Omental fat pad (tissue), 4 donors: ENCODE measurements around the gene EPHA4. TPM values are rescaled to one million over a fixed set of nuclear protein-coding genes. Genes with fewer than 3 reads are reported as not detected.

Experiments
- ATAC-seq: fragments of 150-250 bp; one replicate; pipeline ENCODE4 v1.9.1; 2016; ENCODE audit warnings: mild to moderate bottlenecking, moderate library complexity; ENCODE audit not compliant: low FRiP score
- DNase-seq: peaks from one replicate; pipeline ENCODE4 v3.0.0-alpha.2; 2019; ENCODE audit warnings: low spot score
- CTCF ChIP-seq, 3 donors: fragments of 450-650 bp; IDR thresholded peaks; one replicate each; pipeline ENCODE4 v1.5.1; 2016 to 2017; ENCODE audit warnings: antibody characterized with exemption in 3 of 3, mild to moderate bottlenecking in 3 of 3, moderate library complexity in 2 of 3
- total RNA-seq, 4 donors: library from RNA; depleted of rRNA; stranded (reverse); fragments of >200 nt; gene quantifications; one replicate each; pipeline ENCODE4 v1.1.0, GENCODE V29; 2016

The EPHA4 gene
- total RNA-seq, 4 donors from 2014 or later = 18.5 to 43.0 (median 23.6) TPM

GRCh38 chr2:221480821-221481220, 91.3 kb downstream of the EPHA4 start:
- DNase-seq = no peak
- TF ChIP-seq CTCF (IDR thresholded peaks at IDR 0.05) = no peak
- ATAC-seq = no peak

GRCh38 chr2:221480163-221480562, 91.9 kb downstream of the EPHA4 start:
- no peak for TF ChIP-seq CTCF (IDR thresholded peaks at IDR 0.05)
- ATAC-seq (no peak), DNase-seq (no peak)

GRCh38 chr2:221478485-221478863, 93.6 kb downstream of the EPHA4 start:
- ATAC-seq = no peak
- no peak for DNase-seq
- no peak for TF ChIP-seq CTCF (IDR thresholded peaks at IDR 0.05)

- no peak for ATAC-seq
- TF ChIP-seq CTCF (IDR thresholded peaks at IDR 0.05) = no peak
- no peak for DNase-seq
Measured at GRCh38 chr2:221477714-221478484, 94.2 kb downstream of the EPHA4 start.

GRCh38 chr2:221476195-221476594, 95.9 kb downstream of the EPHA4 start:
- DNase-seq = no peak
- ATAC-seq = no peak
- TF ChIP-seq CTCF (IDR thresholded peaks at IDR 0.05) = no peak

GRCh38 chr2:221473451-221473850, 98.7 kb downstream of the EPHA4 start:
- TF ChIP-seq CTCF (IDR thresholded peaks at IDR 0.05) = no peak
- no peak for ATAC-seq
- DNase-seq = no peak

GRCh38 chr2:221468317-221468716, 103.8 kb downstream of the EPHA4 start:
- no peak for TF ChIP-seq CTCF (IDR thresholded peaks at IDR 0.05)
- ATAC-seq (no peak), DNase-seq (no peak)
